Measurements from ENCODE around the gene FOXE1. TPM values are rescaled to one million over a fixed set of nuclear protein-coding genes. Genes with fewer than 3 reads are reported as not detected.

The FOXE1 gene
- total RNA-seq, 6 experiments from 2014 or later = not detected

GRCh38 chr9:97904725-97905124 lies 51.7 kb downstream of the FOXE1 start:
- H3K36me3 ChIP-seq = peaks cover 0 to 17% (median 11%) of the 10 kb centered on the region in 4 donors
- intact Hi-C loops (cut with DNase I) = loop anchor here in 1 of 2 donors (5.0 kb wide), 1 partner anchor 197 kb away; no protein-coding TSS in a partner anchor
- H3K27me3 ChIP-seq = no peaks in the 10 kb centered on the region
- no peak overlapping the region for H3K4me3 ChIP-seq
- TF ChIP-seq, protein P1, sequence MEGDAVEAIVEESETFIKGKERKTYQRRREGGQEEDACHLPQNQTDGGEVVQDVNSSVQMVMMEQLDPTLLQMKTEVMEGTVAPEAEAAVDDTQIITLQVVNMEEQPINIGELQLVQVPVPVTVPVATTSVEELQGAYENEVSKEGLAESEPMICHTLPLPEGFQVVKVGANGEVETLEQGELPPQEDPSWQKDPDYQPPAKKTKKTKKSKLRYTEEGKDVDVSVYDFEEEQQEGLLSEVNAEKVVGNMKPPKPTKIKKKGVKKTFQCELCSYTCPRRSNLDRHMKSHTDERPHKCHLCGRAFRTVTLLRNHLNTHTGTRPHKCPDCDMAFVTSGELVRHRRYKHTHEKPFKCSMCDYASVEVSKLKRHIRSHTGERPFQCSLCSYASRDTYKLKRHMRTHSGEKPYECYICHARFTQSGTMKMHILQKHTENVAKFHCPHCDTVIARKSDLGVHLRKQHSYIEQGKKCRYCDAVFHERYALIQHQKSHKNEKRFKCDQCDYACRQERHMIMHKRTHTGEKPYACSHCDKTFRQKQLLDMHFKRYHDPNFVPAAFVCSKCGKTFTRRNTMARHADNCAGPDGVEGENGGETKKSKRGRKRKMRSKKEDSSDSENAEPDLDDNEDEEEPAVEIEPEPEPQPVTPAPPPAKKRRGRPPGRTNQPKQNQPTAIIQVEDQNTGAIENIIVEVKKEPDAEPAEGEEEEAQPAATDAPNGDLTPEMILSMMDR (IDR thresholded peaks at IDR 0.05) = no peak
- no peak for TF ChIP-seq POLR2A (IDR thresholded peaks at IDR 0.05)
- H3K9me3 ChIP-seq = no peaks in the 10 kb centered on the region
- no peak for ATAC-seq
- DNase-seq = no peak
- WGBS (ENCODE audit: insufficient coverage, low coverage, low lambda C conversion rate, missing lambda C conversion rate) = 90% methylated on average over 9 of the region's 9 CpGs
- peaks cover 0 to 17% (median 0%) of the 10 kb centered on the region in 4 donors for H3K4me1 ChIP-seq
- no peak overlapping the region for H3K27ac ChIP-seq

DNA sequence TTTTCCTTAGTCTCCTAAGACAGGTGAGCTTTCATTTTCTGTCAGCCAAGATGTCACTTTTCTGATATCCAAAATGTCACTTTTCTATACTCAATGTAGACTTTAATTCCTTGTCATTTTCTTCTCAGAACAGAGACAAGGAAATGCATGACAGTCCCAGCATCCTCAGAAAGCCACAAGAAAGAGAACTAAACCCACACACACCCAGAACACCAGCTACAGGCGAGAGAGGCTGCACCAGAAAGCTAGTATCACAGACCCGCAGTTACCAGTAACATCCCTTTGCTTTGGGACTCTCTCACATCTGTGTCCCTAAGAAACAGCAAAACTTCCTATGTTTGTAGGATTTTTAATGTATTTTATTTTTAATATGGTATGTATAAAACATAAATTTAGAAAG lies 52.2 kb downstream of the FOXE1 start:
- H3K27ac ChIP-seq = no peak overlapping the region
- no peak for TF ChIP-seq POLR2A (IDR thresholded peaks at IDR 0.05)
- TF ChIP-seq, protein P1 (IDR thresholded peaks at IDR 0.05) = no peak
- no peak for DNase-seq
- no peaks in the 10 kb centered on the region for H3K9me3 ChIP-seq
- H3K4me1 ChIP-seq = peaks cover 0 to 13% (median 0%) of the 10 kb centered on the region in 4 donors
- peaks cover 0 to 22% (median 16%) of the 10 kb centered on the region in 4 donors for H3K36me3 ChIP-seq
- no peak overlapping the region for H3K4me3 ChIP-seq
- no peaks in the 10 kb centered on the region for H3K27me3 ChIP-seq
- no peak for ATAC-seq
- 62% methylated on average over 2 of the region's 2 CpGs for WGBS (ENCODE audit: insufficient coverage, low coverage, low lambda C conversion rate, missing lambda C conversion rate)
- intact Hi-C loops (cut with DNase I) = no loop called here

Other genes with a start within 250 kb of the FOXE1 start
- gene TSTD2, start 219.9 kb upstream of the FOXE1 start, total RNA-seq = 10 to 100 TPM in 1 of 6 experiments, 1 to 10 TPM in 5; 7.9 to 10.2 (median 9.0) TPM
- gene NCBP1, start 219.4 kb upstream of the FOXE1 start, total RNA-seq = 10 to 100 TPM; 10.9 to 15.3 (median 12.5) TPM
- 1 to 10 TPM; 4.4 to 9.0 (median 6.7) TPM for gene XPA, start 155.9 kb upstream of the FOXE1 start, total RNA-seq
- gene TRMO, start 69.3 kb downstream of the FOXE1 start, total RNA-seq = 10 to 100 TPM in 1 of 6 experiments, 1 to 10 TPM in 5; 5.7 to 14.7 (median 8.3) TPM
- gene HEMGN, start 84.9 kb downstream of the FOXE1 start, total RNA-seq = 1 to 10 TPM in 2 of 6 experiments, under 1 TPM in 1, not detected in 3; 0.09 to 2.9 (median 1.0) TPM
- gene ANP32B, start 130.1 kb downstream of the FOXE1 start, total RNA-seq = 10 to 100 TPM in 5 of 6 experiments, 1 to 10 TPM in 1; 8.2 to 38.0 (median 30.6) TPM
- 10 to 100 TPM; 16.4 to 43.2 (median 30.2) TPM for gene NANS, start 203.5 kb downstream of the FOXE1 start, total RNA-seq

All from right lobe of liver (tissue), 6 donors.